ENCODE measurements around the gene MAOB.

DNA sequence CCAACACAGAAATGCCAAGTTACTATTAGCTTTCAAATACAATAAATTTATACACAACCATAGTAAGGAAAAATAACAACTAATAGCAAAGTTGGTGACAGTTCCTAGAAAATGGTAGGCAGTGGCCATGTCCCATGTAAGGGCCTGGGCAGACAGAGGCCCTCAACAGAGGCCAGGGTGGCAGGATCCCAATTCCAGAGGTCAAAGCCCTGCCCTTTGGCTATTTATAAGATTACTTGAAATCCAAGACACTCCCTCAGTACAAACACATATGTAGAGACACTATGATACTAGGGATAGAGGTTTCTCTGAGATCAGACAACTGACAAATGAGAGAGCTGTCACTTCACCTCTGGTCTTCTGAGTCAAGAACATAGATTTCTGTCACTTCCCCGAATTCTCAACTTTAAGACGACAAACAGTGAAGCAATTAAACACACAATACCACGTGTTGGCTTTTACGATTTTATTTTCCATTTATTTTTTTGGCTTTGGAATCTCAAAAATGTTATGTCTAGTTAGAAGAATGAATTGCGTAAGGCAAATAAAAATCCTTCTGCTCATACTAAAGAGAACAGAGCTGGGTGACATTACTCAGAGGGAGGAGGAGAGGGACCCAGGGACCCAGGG is 16.3 kb upstream of the MAOB start:
- TF ChIP-seq, protein P1, sequence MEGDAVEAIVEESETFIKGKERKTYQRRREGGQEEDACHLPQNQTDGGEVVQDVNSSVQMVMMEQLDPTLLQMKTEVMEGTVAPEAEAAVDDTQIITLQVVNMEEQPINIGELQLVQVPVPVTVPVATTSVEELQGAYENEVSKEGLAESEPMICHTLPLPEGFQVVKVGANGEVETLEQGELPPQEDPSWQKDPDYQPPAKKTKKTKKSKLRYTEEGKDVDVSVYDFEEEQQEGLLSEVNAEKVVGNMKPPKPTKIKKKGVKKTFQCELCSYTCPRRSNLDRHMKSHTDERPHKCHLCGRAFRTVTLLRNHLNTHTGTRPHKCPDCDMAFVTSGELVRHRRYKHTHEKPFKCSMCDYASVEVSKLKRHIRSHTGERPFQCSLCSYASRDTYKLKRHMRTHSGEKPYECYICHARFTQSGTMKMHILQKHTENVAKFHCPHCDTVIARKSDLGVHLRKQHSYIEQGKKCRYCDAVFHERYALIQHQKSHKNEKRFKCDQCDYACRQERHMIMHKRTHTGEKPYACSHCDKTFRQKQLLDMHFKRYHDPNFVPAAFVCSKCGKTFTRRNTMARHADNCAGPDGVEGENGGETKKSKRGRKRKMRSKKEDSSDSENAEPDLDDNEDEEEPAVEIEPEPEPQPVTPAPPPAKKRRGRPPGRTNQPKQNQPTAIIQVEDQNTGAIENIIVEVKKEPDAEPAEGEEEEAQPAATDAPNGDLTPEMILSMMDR (IDR thresholded peaks at IDR 0.05) = no peak
- TF ChIP-seq POLR2A (IDR thresholded peaks at IDR 0.05) (no peak), POLR2AphosphoS5 (IDR thresholded peaks at IDR 0.05) (no peak)
